Activated CD4-positive, alpha-beta T cell treated with anti-CD3 and anti-CD28 coated beads, Interleukin-2, Interleukin-6, amounts not matched to agents 100 ng/mL and 50 ng/mL, durations not matched to agents 16 hours and 8 hours (primary cell): Measurements from ENCODE around the gene PRSS56.

Experiments used
- DNase-seq: peaks from one replicate; pipeline ENCODE4 v3.0.0-alpha.2; 2020

The PRSS56 gene

GRCh38 chr2:232502911-232503808 lies 17.0 kb upstream of the PRSS56 start:
- peak; percentile 9 for DNase-seq

- no peak for DNase-seq
Measured at GRCh38 chr2:232503809-232504323, 16.3 kb upstream of the PRSS56 start.

- no peak for DNase-seq
Measured at GRCh38 chr2:232504438-232504837, 15.8 kb upstream of the PRSS56 start.

GRCh38 chr2:232505856-232506255 lies 14.3 kb upstream of the PRSS56 start:
- no peak for DNase-seq

- DNase-seq = no peak
Measured at GRCh38 chr2:232506709-232507108, 13.5 kb upstream of the PRSS56 start.

- DNase-seq = no peak
Measured at GRCh38 chr2:232508251-232508650, 11.9 kb upstream of the PRSS56 start.

- no peak for DNase-seq
Measured at GRCh38 chr2:232511336-232511890, 8.8 kb upstream of the PRSS56 start.

- DNase-seq = no peak
Measured at GRCh38 chr2:232512602-232513001, 7.6 kb upstream of the PRSS56 start.

- no peak for DNase-seq
Measured at GRCh38 chr2:232513353-232513752, 6.8 kb upstream of the PRSS56 start.

GRCh38 chr2:232515639-232516038 lies 4.5 kb upstream of the PRSS56 start:
- no peak for DNase-seq

- no peak for DNase-seq
Measured at GRCh38 chr2:232516551-232516950, 3.6 kb upstream of the PRSS56 start.

GRCh38 chr2:232518844-232519243 lies 1.3 kb upstream of the PRSS56 start:
- DNase-seq = no peak

GRCh38 chr2:232520489-232520888 lies 301 bp downstream of the PRSS56 start:
- DNase-seq = no peak

- no peak for DNase-seq
Measured at GRCh38 chr2:232521098-232521497, 910 bp downstream of the PRSS56 start.

GRCh38 chr2:232521959-232522622 lies 1.9 kb downstream of the PRSS56 start:
- DNase-seq = peak; percentile 74

GRCh38 chr2:232522623-232523401 lies 2.6 kb downstream of the PRSS56 start:
- no peak for DNase-seq

- DNase-seq = no peak
Measured at GRCh38 chr2:232523402-232523681, 3.2 kb downstream of the PRSS56 start.

- peak; percentile 55 for DNase-seq
Measured at GRCh38 chr2:232523682-232524597, 3.8 kb downstream of the PRSS56 start.

- no peak for DNase-seq
Measured at GRCh38 chr2:232524771-232525170, 4.6 kb downstream of the PRSS56 start.

GRCh38 chr2:232525199-232525598 lies 5.0 kb downstream of the PRSS56 start:
- DNase-seq = no peak

GRCh38 chr2:232525791-232526371 lies 5.7 kb downstream of the PRSS56 start, which contains the start of gene CHRND:
CHRND (plus strand) TSS chr2:232526160; CDS start chr2:232526216, 56 bp downstream.
- DNase-seq = no peak
